ENCODE results near the gene CCDC74A.
"Not testable (repeated sequence)": the region's sequence is repeated elsewhere in the genome, so short reads cannot be mapped to it uniquely, and the experiment has no call there.

GRCh38 chr2:131492015-131492417, 35.7 kb upstream of the CCDC74A start, which contains the start of gene MZT2A:
- not testable (repeated sequence) for TF ChIP-seq EP300 (IDR thresholded peaks at IDR 0.05; ENCODE audit: borderline replicate concordance); FOXM1 (IDR thresholded peaks at IDR 0.05; ENCODE audit: borderline replicate concordance, low read depth); TCF12 (IDR thresholded peaks at IDR 0.05; ENCODE audit: low read depth); YY1 (IDR thresholded peaks at IDR 0.05; ENCODE audit: low read depth); MAX (IDR thresholded peaks at IDR 0.05)
- TF ChIP-seq, protein P1, sequence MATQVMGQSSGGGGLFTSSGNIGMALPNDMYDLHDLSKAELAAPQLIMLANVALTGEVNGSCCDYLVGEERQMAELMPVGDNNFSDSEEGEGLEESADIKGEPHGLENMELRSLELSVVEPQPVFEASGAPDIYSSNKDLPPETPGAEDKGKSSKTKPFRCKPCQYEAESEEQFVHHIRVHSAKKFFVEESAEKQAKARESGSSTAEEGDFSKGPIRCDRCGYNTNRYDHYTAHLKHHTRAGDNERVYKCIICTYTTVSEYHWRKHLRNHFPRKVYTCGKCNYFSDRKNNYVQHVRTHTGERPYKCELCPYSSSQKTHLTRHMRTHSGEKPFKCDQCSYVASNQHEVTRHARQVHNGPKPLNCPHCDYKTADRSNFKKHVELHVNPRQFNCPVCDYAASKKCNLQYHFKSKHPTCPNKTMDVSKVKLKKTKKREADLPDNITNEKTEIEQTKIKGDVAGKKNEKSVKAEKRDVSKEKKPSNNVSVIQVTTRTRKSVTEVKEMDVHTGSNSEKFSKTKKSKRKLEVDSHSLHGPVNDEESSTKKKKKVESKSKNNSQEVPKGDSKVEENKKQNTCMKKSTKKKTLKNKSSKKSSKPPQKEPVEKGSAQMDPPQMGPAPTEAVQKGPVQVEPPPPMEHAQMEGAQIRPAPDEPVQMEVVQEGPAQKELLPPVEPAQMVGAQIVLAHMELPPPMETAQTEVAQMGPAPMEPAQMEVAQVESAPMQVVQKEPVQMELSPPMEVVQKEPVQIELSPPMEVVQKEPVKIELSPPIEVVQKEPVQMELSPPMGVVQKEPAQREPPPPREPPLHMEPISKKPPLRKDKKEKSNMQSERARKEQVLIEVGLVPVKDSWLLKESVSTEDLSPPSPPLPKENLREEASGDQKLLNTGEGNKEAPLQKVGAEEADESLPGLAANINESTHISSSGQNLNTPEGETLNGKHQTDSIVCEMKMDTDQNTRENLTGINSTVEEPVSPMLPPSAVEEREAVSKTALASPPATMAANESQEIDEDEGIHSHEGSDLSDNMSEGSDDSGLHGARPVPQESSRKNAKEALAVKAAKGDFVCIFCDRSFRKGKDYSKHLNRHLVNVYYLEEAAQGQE (IDR thresholded peaks at IDR 0.05; ENCODE audit: low read depth): not testable (repeated sequence)

Measured in Ishikawa (cell line).